EL (cell line): ENCODE results near the gene LIF.

ENCODE experiments used
- DNase-seq: peaks from one replicate; pipeline ENCODE4 v3.0.0-alpha.2; 2016

LIF gene

GRCh38 chr22:30283342-30283741 is 36.8 kb upstream of the LIF start:
- DNase-seq, result no peak

- DNase-seq, result no peak
Measured at GRCh38 chr22:30282616-30283046, 36.1 kb upstream of the LIF start.

- no peak for DNase-seq
Measured at GRCh38 chr22:30280505-30280904, 33.9 kb upstream of the LIF start.

GRCh38 chr22:30279932-30280331 is 33.4 kb upstream of the LIF start:
- no peak for DNase-seq

- DNase-seq, result no peak
Measured at GRCh38 chr22:30279046-30279788, 32.7 kb upstream of the LIF start.

- peak; percentile 85 for DNase-seq
Measured at GRCh38 chr22:30277547-30278344, 31.2 kb upstream of the LIF start.

GRCh38 chr22:30276039-30276438 is 29.5 kb upstream of the LIF start:
- DNase-seq, result no peak

- no peak for DNase-seq
Measured at GRCh38 chr22:30275625-30276024, 29.1 kb upstream of the LIF start.

GRCh38 chr22:30274437-30274812 is 27.9 kb upstream of the LIF start:
- no peak for DNase-seq

- no peak for DNase-seq
Measured at GRCh38 chr22:30273711-30274436, 27.3 kb upstream of the LIF start.

GRCh38 chr22:30272781-30273601 is 26.4 kb upstream of the LIF start:
- no peak for DNase-seq

GRCh38 chr22:30270832-30271231 is 24.3 kb upstream of the LIF start:
- DNase-seq, result peak; percentile 44

- DNase-seq, result no peak
Measured at GRCh38 chr22:30268331-30268730, 21.8 kb upstream of the LIF start.

GRCh38 chr22:30267382-30268302 is 21.1 kb upstream of the LIF start:
- DNase-seq, result no peak

GRCh38 chr22:30266445-30267381 is 20.2 kb upstream of the LIF start, which contains the start of gene OSM:
Gene OSM, minus strand, starts transcription at chr22:30266851. Its CDS starts 52 bp downstream, at chr22:30266799.
- DNase-seq, result no peak

GRCh38 chr22:30265823-30266444 is 19.4 kb upstream of the LIF start:
- no peak for DNase-seq

GRCh38 chr22:30265131-30265720 is 18.7 kb upstream of the LIF start:
- no peak for DNase-seq

GRCh38 chr22:30263883-30264282 is 17.3 kb upstream of the LIF start:
- no peak for DNase-seq
